ENCODE data around the gene ENPP6.
"Not testable (repeated sequence)": the region's sequence is repeated elsewhere in the genome, so short reads cannot be mapped to it uniquely, and the experiment has no call there.

ENPP6 gene

GRCh38 chr4:184215709-184216328 is 1.9 kb downstream of the ENPP6 start:
- no peak overlapping the region for H3K27ac ChIP-seq
- DNase-seq = no peak
- in situ Hi-C loops (cut with HindIII; ENCODE audit: low pct_ligation_motif_present, low sequenced_read_pairs) = no loop called here
- H3K4me3 ChIP-seq (ENCODE audit: low read depth, low read length) = no peak overlapping the region
- peaks cover 16% of the 10 kb centered on the region for H3K27me3 ChIP-seq (replicated peaks)
- no peak for TF ChIP-seq CTCF (IDR thresholded peaks at IDR 0.05; ENCODE audit: low read depth, low read length, missing control alignments)
- H3K36me3 ChIP-seq (replicated peaks) = no peaks in the 10 kb centered on the region

GRCh38 chr4:184214931-184215330 is 2.7 kb downstream of the ENPP6 start:
- H3K27me3 ChIP-seq (replicated peaks) = peaks cover 16% of the 10 kb centered on the region
- in situ Hi-C loops (cut with HindIII; ENCODE audit: low pct_ligation_motif_present, low sequenced_read_pairs) = no loop called here
- H3K27ac ChIP-seq = no peak overlapping the region
- H3K4me3 ChIP-seq (ENCODE audit: low read depth, low read length) = no peak overlapping the region
- no peaks in the 10 kb centered on the region for H3K36me3 ChIP-seq (replicated peaks)
- DNase-seq = no peak
- no peak for TF ChIP-seq CTCF (IDR thresholded peaks at IDR 0.05; ENCODE audit: low read depth, low read length, missing control alignments)

- H3K4me3 ChIP-seq (ENCODE audit: low read depth, low read length); H3K27me3 ChIP-seq (replicated peaks); H3K36me3 ChIP-seq (replicated peaks); in situ Hi-C loops (cut with HindIII; ENCODE audit: low pct_ligation_motif_present, low sequenced_read_pairs); DNase-seq; H3K27ac ChIP-seq: not testable (repeated sequence)
Measured at GRCh38 chr4:184207734-184208607, 9.7 kb downstream of the ENPP6 start.

- no peak for DNase-seq
- Histone ChIP-seq H3K27me3 (replicated peaks) (no peaks in the 10 kb centered on the region), H3K36me3 (replicated peaks) (no peaks in the 10 kb centered on the region), H3K4me3 (ENCODE audit: low read depth, low read length) (no peak overlapping the region), H3K27ac (no peak overlapping the region)
- no peak for TF ChIP-seq CTCF (IDR thresholded peaks at IDR 0.05; ENCODE audit: low read depth, low read length, missing control alignments)
- in situ Hi-C loops (cut with HindIII; ENCODE audit: low pct_ligation_motif_present, low sequenced_read_pairs) = no loop called here
Measured at GRCh38 chr4:184205243-184205642, 12.4 kb downstream of the ENPP6 start.

GRCh38 chr4:184203300-184203699 is 14.4 kb downstream of the ENPP6 start:
- no peak for TF ChIP-seq CTCF (IDR thresholded peaks at IDR 0.05; ENCODE audit: low read depth, low read length, missing control alignments)

GRCh38 chr4:184201179-184201578 is 16.5 kb downstream of the ENPP6 start:
- Histone ChIP-seq H3K27me3 (replicated peaks) (no peaks in the 10 kb centered on the region), H3K4me3 (ENCODE audit: low read depth, low read length) (no peak overlapping the region), H3K27ac (no peak overlapping the region), H3K36me3 (replicated peaks) (no peaks in the 10 kb centered on the region)
- no peak for DNase-seq
- in situ Hi-C loops (cut with HindIII; ENCODE audit: low pct_ligation_motif_present, low sequenced_read_pairs) = no loop called here
- no peak for TF ChIP-seq CTCF (IDR thresholded peaks at IDR 0.05; ENCODE audit: low read depth, low read length, missing control alignments)

More at GRCh38 chr4:184203300-184203699, 14.4 kb downstream of the ENPP6 start:
- H3K4me3 ChIP-seq (ENCODE audit: low read depth, low read length) = no peak overlapping the region
- in situ Hi-C loops (cut with HindIII; ENCODE audit: low pct_ligation_motif_present, low sequenced_read_pairs) = no loop called here
- no peaks in the 10 kb centered on the region for H3K36me3 ChIP-seq (replicated peaks)
- DNase-seq = no peak
- no peaks in the 10 kb centered on the region for H3K27me3 ChIP-seq (replicated peaks)
- H3K27ac ChIP-seq = no peak overlapping the region
